SIG-M5 (cell line): Measurements from ENCODE around the gene RGCC.

ENCODE experiments used
- DNase-seq: peaks from one replicate; lab custom pipeline; 2025; lab: John Stamatoyannopoulos, UW

RGCC gene

GRCh38 chr13:41516166-41516565 is 58.8 kb downstream of the RGCC start:
- no peak for DNase-seq

GRCh38 chr13:41516760-41517159 is 59.4 kb downstream of the RGCC start:
- DNase-seq, result no peak

- peak; percentile 6 for DNase-seq
These were observed 62.8 kb downstream of the RGCC start for GRCh38 chr13:41520016-41520659.
